H1 (cell line): Measurements from ENCODE around the gene SELENOO. TPM values are rescaled to one million over a fixed set of nuclear protein-coding genes. Genes with fewer than 3 reads are reported as not detected.

Source experiments
- ATF2 ChIP-seq: IDR thresholded peaks from 2 replicates; pipeline ENCODE4 v1.6.1; 2012; ENCODE audit warnings: low read length, inconsistent platforms
- EGR1 ChIP-seq: IDR thresholded peaks from 2 replicates; pipeline ENCODE4 v1.6.1; 2011; ENCODE audit warnings: low read depth, low read length, borderline replicate concordance
- NANOG ChIP-seq: IDR thresholded peaks from 2 replicates; pipeline ENCODE4 v1.6.1; 2011; ENCODE audit warnings: low read length, low read depth, mild to moderate bottlenecking, inconsistent platforms; ENCODE audit not compliant: insufficient read depth, poor library complexity, severe bottlenecking
- RFX5 ChIP-seq: IDR thresholded peaks from 2 replicates; pipeline ENCODE4 v1.6.1; 2011; ENCODE audit warnings: low read depth, low read length, improper control_type of control experiment, borderline replicate concordance
- RXRA ChIP-seq: IDR thresholded peaks from 2 replicates; pipeline ENCODE4 v1.6.1; 2011; ENCODE audit warnings: low read depth, mild to moderate bottlenecking, low read length, moderate library complexity; ENCODE audit not compliant: insufficient read depth
- SIRT6 ChIP-seq: IDR thresholded peaks from one replicate; pipeline ENCODE4 v1.7.1; 2012; ENCODE audit warnings: low read length, inconsistent platforms
- polyA plus RNA-seq, 7 experiments: library from polyadenylated mRNA; depleted of rRNA in 3 of 7; stranded (reverse) in 5 of 7; unstranded in 2 of 7; fragments of >200 nt in 5 of 7; fragments of 200-250 nt in 2 of 7; gene quantifications; 1 replicate in 5 of 7; 2 replicates in 1 of 7; 4 replicates in 1 of 7; pipeline versions ENCODE4 v1.2.1 to v1.2.3, GENCODE V29; 2011 to 2013; ENCODE audit warnings: missing spikeins in 2 of 7, mixed read lengths in 2 of 7
- total RNA-seq: library from RNA; stranded (reverse); fragmentation: NEBNext Ultra II Directional; extraction: Animal tissue kit (Norgen Biotek cat#: 25700); gene quantifications from 2 replicates; pipeline ENCODE4 v1.2.1, GENCODE V29; 2021

The SELENOO gene
- total and polyA plus RNA-seq, 2 of the 8 experiments (the other 6 are each of a cell fraction or from before 2014, with no cell fraction given) = 18.6 to 25.1 TPM

GRCh38 chr22:50178871-50179869, 21.6 kb upstream of the SELENOO start (continued):
- TF ChIP-seq RFX5 (no peak), SIRT6 (no peak), ATF2 (no peak), NANOG (no peak), EGR1 (no peak), RXRA (no peak)
